ENCODE measurements around the gene RCSD1. TPM values are rescaled to one million over a fixed set of nuclear protein-coding genes. Genes with fewer than 3 reads are reported as not detected.

RCSD1 gene
- 0.06 to 0.09 TPM (median 0.08 TPM) in 4 of 5 replicates, not detected in the other for total RNA-seq (2022; extraction: Qiagen RNA extraction; ENCODE audit: low read depth)

GRCh38 chr1:167629681-167630567 is at the start of gene RCSD1:
TSS of gene RCSD1 (plus strand) at chr1:167630232. CDS start at chr1:167630424, 192 bp downstream.

GRCh38 chr1:167721617-167722151 is 91.7 kb downstream of the RCSD1 start, which contains the start of gene MPZL1:
TSS of gene MPZL1 (plus strand) at chr1:167721982. CDS start at chr1:167722152, 170 bp downstream.

Other genes starting within 250 kb of the RCSD1 start
- 0.15 to 0.31 TPM (median 0.19 TPM) in 4 of 5 replicates, not detected in the other for gene CD247, start 111.7 kb upstream of the RCSD1 start, total RNA-seq (2022; extraction: Qiagen RNA extraction; ENCODE audit: low read depth)
- 73.3 to 109 TPM (median 96.6 TPM) in 5 replicates for gene CREG1, start 76.5 kb upstream of the RCSD1 start, total RNA-seq (2022; extraction: Qiagen RNA extraction; ENCODE audit: low read depth)
- 94.8 to 150 TPM (median 132 TPM) in 5 replicates for gene MPZL1, start 91.8 kb downstream of the RCSD1 start, total RNA-seq (2022; extraction: Qiagen RNA extraction; ENCODE audit: low read depth)